Measurements from ENCODE around the gene TRPV2.
"Not testable (repeated sequence)": the region's sequence is repeated elsewhere in the genome, so short reads cannot be mapped to it uniquely, and the experiment has no call there.

TRPV2 gene

GRCh38 chr17:16438557-16439302 lies 23.4 kb downstream of the TRPV2 start:
- DNase-seq: peak; percentile 97 to 98

- DNase-seq: no peak
Measured at GRCh38 chr17:16439303-16439791, 24.0 kb downstream of the TRPV2 start.

DNA sequence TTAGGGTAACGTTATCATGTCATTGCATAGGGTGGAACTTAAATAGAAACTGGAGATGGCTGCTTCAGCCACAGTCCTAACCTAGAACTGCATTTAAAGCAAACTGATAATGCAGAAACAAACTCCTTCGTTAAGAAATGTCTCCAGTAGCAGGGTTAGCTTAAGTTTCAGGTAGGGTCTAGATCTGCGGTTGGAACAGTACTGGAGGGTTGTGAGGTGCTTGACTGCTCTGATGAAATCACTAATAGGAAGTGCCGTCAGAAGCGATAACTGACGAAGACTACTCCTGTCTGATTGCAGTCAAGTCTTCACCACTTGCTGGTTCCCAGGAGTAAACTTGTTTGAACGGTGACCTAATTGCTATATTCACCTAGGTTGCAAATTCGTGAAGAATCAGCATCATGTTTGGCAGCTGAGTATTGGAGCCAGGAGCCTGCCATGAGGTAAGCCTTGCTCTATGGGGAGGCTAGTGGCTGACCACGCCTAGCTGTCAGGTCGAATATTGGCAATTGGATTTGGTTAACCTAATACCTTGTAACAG lies 24.5 kb downstream of the TRPV2 start:
- no peak for DNase-seq

- not testable (repeated sequence) for DNase-seq
Measured at GRCh38 chr17:16440354-16440753, 25.0 kb downstream of the TRPV2 start.

- DNase-seq: no peak
Measured at GRCh38 chr17:16440901-16441629, 25.7 kb downstream of the TRPV2 start.

- no peak for DNase-seq
Measured at GRCh38 chr17:16442141-16442540, 26.8 kb downstream of the TRPV2 start.

DNA sequence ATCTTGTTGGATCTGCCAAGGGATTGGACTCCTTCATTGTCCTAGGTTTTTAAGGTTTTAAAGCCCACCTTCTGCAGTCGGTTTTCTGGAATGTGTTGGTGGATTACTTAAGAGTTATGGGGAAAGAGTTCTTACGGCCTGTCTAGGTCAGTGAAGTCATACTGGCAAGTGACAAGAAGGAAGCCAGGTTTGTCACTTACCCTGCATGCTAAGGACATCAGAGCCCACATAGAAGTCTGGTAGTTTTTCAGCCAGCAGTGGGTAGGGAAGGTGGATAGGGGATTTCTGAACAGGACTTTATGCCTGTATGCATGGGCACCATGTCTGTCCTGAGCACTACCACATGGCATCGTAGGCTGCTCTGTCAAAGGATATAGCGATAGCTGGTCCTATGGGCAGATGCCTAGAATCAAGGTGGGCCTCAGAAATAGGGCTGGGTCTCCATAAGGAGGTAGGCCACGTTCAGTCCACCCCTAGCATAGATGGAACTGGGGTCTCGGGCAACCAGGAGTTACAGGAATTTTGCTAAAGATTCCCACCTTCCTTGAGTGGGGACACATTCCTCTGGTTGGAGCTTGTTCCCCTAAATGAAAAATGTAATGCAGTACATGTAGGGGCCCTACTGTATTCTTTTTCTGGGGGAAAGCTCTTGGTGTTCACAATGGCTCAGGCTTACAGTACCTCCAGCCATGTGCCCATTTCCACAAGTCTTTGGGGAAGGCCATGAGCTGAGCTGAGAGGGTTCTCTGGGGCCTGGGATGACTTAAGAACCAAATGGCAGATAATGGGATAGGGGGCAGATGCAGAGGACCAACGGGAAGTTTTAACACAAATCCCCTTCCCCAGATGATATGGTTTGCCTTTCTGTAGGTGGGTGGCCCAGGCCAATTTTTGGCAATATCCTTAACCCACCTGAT lies 27.5 kb downstream of the TRPV2 start:
- no peak for DNase-seq

DNA sequence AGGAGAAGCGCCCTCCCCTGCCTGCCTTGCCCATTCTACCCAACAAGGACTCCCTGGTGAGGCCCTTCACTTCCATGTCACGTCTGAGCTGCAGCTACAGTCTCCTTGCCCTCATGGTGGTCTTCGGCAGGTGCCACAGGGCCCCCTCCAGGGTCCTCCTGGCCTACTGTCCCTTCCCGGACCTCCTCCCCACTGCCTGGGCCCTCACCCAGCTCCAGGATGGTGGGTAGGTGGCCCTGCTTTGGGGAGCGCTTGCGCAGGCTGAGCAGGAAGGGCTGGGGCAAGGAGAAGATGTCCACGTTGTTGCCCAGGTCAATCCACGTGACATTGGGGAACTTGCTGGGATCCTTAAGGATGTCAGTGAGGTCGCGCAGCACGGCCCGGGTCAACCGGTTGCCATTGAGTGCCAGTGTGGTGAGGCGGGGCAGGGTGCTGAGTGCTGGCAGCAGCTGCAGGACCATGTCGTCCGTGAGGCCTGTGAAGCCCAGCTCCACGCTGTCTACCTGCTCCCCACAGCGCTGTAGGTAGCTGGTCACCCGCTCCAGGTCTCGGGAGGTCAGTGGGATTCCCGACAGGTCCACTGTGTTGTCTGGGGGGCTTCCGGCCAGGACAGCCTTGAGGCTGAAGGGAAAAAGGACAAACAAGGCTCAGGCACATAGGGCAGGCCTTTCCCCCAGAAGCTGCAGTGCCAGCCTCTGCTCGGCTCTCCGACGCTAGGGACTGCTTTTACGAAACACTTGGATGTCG lies 28.3 kb downstream of the TRPV2 start:
- no peak for DNase-seq

GRCh38 chr17:16444258-16444886 lies 29.0 kb downstream of the TRPV2 start:
- DNase-seq: peak in 1 of 2 experiments; percentile 80

DNA sequence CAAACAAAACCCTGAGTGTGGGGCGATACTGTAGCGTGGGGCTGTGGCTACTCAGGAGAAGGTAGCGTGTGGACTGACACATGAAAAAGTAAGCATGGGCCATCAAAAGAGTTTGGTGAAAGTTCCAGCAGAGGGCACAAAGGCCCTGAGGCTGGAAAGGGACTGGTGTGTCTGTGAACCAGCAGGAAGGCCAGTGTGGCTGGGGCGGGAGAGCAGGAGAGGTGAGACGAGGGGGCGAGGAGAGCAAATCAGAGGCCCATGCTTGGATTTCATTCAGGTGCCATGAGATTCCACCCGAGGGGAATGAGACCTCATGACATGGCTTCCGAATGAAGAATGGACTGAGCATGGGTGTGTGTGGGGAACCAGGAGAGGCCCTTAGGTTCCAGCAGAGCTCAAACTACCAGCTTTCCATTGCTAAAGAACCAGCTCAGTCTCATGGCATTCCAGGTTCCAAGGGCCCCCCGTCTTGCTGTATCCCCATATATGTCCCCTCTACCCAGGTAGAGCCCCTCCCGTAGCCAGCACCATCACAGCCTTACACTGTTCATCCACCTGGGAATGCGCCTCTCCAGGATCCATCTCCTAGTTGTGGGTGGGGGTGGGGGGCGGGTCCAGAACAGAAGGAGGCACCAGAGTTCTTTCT lies 31.1 kb downstream of the TRPV2 start:
- DNase-seq: no peak

- DNase-seq: no peak
Measured at GRCh38 chr17:16447676-16448075, 32.3 kb downstream of the TRPV2 start.

GRCh38 chr17:16448490-16448889 lies 33.1 kb downstream of the TRPV2 start:
- DNase-seq: no peak

GRCh38 chr17:16449121-16449570 lies 33.8 kb downstream of the TRPV2 start:
- DNase-seq: no peak

- no peak for DNase-seq
Measured at GRCh38 chr17:16450028-16450427, 34.7 kb downstream of the TRPV2 start.

GRCh38 chr17:16452268-16452667 lies 36.9 kb downstream of the TRPV2 start:
- DNase-seq: not testable (repeated sequence)

- DNase-seq: no peak
Measured at GRCh38 chr17:16453493-16453851, 38.1 kb downstream of the TRPV2 start.

GRCh38 chr17:16455997-16456741 lies 40.8 kb downstream of the TRPV2 start:
- DNase-seq: no peak

- DNase-seq: peak in 1 of 2 experiments; percentile 7
Measured at GRCh38 chr17:16456742-16457316, 41.5 kb downstream of the TRPV2 start.

- DNase-seq: no peak
Measured at GRCh38 chr17:16459271-16459670, 43.9 kb downstream of the TRPV2 start.

Data from NCI-H446 (cell line).